GM18520 (cell line): ENCODE data around the gene FAM171A1.

Experiments used
- ATAC-seq: cut with Tn5 transposase; IDR thresholded peaks from one replicate; pipeline ENCODE4 v1.9.1; 2021; ENCODE audit not compliant: unreplicated experiment

FAM171A1 gene

GRCh38 chr10:15374156-15374555 is 3.1 kb upstream of the FAM171A1 start:
- peak; percentile 73 for ATAC-seq

GRCh38 chr10:15373199-15373598 is 2.1 kb upstream of the FAM171A1 start:
- no peak for ATAC-seq

- ATAC-seq, result no peak
Measured at GRCh38 chr10:15370212-15370855, 755 bp downstream of the FAM171A1 start.

- ATAC-seq, result no peak
Measured at GRCh38 chr10:15369256-15370211, 1.6 kb downstream of the FAM171A1 start.

GRCh38 chr10:15368101-15368855 is 2.8 kb downstream of the FAM171A1 start:
- ATAC-seq, result no peak

GRCh38 chr10:15367296-15368085 is 3.6 kb downstream of the FAM171A1 start:
- no peak for ATAC-seq

- no peak for ATAC-seq
Measured at GRCh38 chr10:15365692-15366091, 5.4 kb downstream of the FAM171A1 start.

- ATAC-seq, result no peak
Measured at GRCh38 chr10:15364001-15364400, 7.1 kb downstream of the FAM171A1 start.

- no peak for ATAC-seq
Measured at GRCh38 chr10:15363031-15363430, 8.1 kb downstream of the FAM171A1 start.

GRCh38 chr10:15361131-15361530 is 10.0 kb downstream of the FAM171A1 start:
- no peak for ATAC-seq

GRCh38 chr10:15360566-15360965 is 10.5 kb downstream of the FAM171A1 start:
- no peak for ATAC-seq

GRCh38 chr10:15353471-15354017 is 17.5 kb downstream of the FAM171A1 start:
- ATAC-seq, result no peak

- ATAC-seq, result no peak
Measured at GRCh38 chr10:15352836-15353235, 18.3 kb downstream of the FAM171A1 start.

GRCh38 chr10:15352201-15352600 is 18.9 kb downstream of the FAM171A1 start:
- no peak for ATAC-seq

GRCh38 chr10:15351099-15351820 is 19.8 kb downstream of the FAM171A1 start:
- ATAC-seq, result no peak

GRCh38 chr10:15349112-15349511 is 22.0 kb downstream of the FAM171A1 start:
- no peak for ATAC-seq

GRCh38 chr10:15348579-15348978 is 22.5 kb downstream of the FAM171A1 start:
- ATAC-seq, result no peak

GRCh38 chr10:15347150-15347549 is 23.9 kb downstream of the FAM171A1 start:
- ATAC-seq, result no peak

GRCh38 chr10:15346440-15347141 is 24.5 kb downstream of the FAM171A1 start:
- no peak for ATAC-seq
